Measurements from ENCODE around the gene PTPRR.

The PTPRR gene

DNA sequence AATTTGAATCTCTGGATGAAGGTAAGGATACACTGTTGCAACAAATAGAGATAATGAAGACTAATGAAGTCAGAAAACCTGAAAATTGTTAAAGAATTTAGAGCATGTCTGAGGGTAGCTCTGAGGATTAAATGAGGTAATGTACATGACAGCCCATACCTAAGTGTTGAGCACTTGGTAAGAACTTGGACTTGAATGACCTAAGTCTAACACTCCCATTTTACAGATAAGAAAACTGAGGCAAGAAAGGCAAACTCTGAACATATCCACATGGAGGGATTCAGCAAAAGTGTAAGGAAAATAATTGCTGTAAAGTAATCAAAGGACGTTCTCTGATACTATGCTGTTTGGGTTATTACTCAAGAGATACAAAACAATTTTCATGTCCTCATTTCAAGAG is 312.4 kb downstream of the PTPRR start:
- no peak for TF ChIP-seq Cebpa-rat (IDR thresholded peaks at IDR 0.05)
- H3K36me3 ChIP-seq, result no peaks in the 10 kb centered on the region
- H3K9me3 ChIP-seq, result no peaks in the 10 kb centered on the region
- no peak overlapping the region for H3K27ac ChIP-seq
- H3K27me3 ChIP-seq, result peaks cover 23% of the 10 kb centered on the region
- no peak overlapping the region for H3K9ac ChIP-seq
- peaks cover 9% of the 10 kb centered on the region for H3K4me1 ChIP-seq
- no peak overlapping the region for H3K4me3 ChIP-seq
- no peak overlapping the region for H3K4me2 ChIP-seq
- H4K20me1 ChIP-seq, result no peaks in the 10 kb centered on the region

DNA sequence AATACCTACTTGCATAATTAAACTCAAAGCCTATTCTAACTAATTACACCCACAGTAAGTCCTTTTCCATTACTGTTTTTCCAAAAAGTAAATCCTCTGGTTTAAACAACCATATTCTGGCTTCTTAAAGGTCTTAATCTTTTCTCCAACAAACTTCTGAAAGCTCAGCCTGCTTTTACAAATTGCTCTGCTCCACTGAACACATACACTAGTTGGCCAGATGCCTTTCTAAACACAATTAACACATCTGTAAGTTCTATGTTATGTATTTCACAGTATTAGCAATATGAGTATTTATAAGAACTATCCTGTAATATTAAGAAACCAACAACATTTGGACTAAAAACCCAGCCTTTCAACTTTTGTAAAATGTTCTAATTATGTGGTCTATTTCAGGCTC is 313.4 kb downstream of the PTPRR start:
- no peaks in the 10 kb centered on the region for H3K36me3 ChIP-seq
- no peaks in the 10 kb centered on the region for H3K9me3 ChIP-seq
- H3K27me3 ChIP-seq, result peaks cover 23% of the 10 kb centered on the region
- no peaks in the 10 kb centered on the region for H4K20me1 ChIP-seq
- H3K9ac ChIP-seq, result no peak overlapping the region
- H3K4me1 ChIP-seq, result peaks cover 9% of the 10 kb centered on the region
- no peak overlapping the region for H3K4me2 ChIP-seq
- TF ChIP-seq Cebpa-rat (IDR thresholded peaks at IDR 0.05), result no peak
- H3K4me3 ChIP-seq, result no peak overlapping the region
- H3K27ac ChIP-seq, result no peak overlapping the region

DNA sequence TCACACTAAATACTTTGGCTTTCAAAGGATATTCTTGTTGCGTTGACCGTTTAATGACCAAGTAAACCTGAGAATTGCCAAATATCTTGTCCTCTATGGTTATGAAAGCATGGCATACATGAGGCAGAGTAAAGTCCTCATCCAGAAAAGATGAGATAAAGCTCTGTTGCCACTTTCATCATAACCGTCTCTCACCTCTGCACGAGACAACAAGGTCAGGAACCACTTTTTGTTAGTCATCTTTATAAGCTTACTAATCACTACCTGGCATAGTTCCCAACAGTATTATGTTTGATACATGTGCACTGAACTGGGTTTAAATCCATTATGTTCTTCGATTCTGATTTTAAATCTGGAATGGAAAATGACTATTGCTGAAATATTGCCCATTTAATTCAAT is 314.6 kb downstream of the PTPRR start:
- H3K4me2 ChIP-seq, result no peak overlapping the region
- H3K9me3 ChIP-seq, result no peaks in the 10 kb centered on the region
- H4K20me1 ChIP-seq, result no peaks in the 10 kb centered on the region
- no peaks in the 10 kb centered on the region for H3K36me3 ChIP-seq
- peaks cover 9% of the 10 kb centered on the region for H3K4me1 ChIP-seq
- H3K27me3 ChIP-seq, result peaks cover 23% of the 10 kb centered on the region
- H3K27ac ChIP-seq, result no peak overlapping the region
- no peak overlapping the region for H3K4me3 ChIP-seq
- TF ChIP-seq Cebpa-rat (IDR thresholded peaks at IDR 0.05), result no peak
- H3K9ac ChIP-seq, result no peak overlapping the region

DNA sequence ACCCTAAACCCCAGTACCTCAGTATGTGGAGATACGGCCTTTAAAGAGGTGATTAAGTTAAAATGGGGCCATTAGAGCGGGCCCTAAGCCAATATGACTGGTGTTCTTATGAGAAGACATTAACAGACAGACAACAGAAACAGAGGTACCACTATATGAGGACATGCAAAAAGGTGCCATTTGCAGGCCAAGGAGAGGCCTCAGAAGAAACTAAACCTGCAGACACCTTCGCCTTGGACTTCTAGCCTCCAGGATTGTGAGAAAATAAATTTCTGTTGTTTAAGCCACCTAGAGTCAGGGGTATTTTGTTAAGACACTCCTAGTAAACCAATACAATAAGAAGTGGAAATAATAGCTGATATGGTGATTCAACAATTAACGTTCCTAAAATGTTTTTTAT is 315.9 kb downstream of the PTPRR start:
- Histone ChIP-seq H3K4me3 (no peak overlapping the region), H3K9ac (no peak overlapping the region), H3K36me3 (no peaks in the 10 kb centered on the region), H3K27ac (no peak overlapping the region), H3K4me2 (no peak overlapping the region), H4K20me1 (no peaks in the 10 kb centered on the region), H3K27me3 (peaks cover 10% of the 10 kb centered on the region), H3K9me3 (no peaks in the 10 kb centered on the region), H3K4me1 (peaks cover 9% of the 10 kb centered on the region)
- TF ChIP-seq Cebpa-rat (IDR thresholded peaks at IDR 0.05), result no peak

DNA sequence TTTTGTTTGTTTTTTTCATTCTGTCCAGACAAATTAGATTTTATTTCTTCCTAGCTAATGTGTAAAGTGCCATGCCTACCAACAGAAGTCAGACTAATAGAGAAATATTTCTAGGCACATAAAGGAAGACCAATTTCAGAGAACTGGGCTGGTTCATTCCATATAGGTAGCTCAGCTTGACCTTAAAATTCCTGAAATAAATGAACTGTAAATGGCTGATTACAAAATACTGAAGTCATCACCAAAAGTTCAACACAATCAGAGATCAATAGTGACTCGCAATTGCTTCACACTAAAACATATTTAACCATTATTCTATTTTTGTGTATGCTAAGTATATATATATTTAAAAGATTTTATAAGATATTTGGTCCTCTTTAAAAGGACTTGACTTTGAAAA is 317.5 kb downstream of the PTPRR start:
- Histone ChIP-seq H3K4me2 (no peak overlapping the region), H3K9me3 (no peaks in the 10 kb centered on the region), H3K27ac (no peak overlapping the region), H3K27me3 (no peaks in the 10 kb centered on the region), H3K9ac (no peak overlapping the region), H4K20me1 (no peaks in the 10 kb centered on the region), H3K4me1 (no peaks in the 10 kb centered on the region), H3K36me3 (no peaks in the 10 kb centered on the region), H3K4me3 (no peak overlapping the region)
- TF ChIP-seq Cebpa-rat (IDR thresholded peaks at IDR 0.05), result no peak

DNA sequence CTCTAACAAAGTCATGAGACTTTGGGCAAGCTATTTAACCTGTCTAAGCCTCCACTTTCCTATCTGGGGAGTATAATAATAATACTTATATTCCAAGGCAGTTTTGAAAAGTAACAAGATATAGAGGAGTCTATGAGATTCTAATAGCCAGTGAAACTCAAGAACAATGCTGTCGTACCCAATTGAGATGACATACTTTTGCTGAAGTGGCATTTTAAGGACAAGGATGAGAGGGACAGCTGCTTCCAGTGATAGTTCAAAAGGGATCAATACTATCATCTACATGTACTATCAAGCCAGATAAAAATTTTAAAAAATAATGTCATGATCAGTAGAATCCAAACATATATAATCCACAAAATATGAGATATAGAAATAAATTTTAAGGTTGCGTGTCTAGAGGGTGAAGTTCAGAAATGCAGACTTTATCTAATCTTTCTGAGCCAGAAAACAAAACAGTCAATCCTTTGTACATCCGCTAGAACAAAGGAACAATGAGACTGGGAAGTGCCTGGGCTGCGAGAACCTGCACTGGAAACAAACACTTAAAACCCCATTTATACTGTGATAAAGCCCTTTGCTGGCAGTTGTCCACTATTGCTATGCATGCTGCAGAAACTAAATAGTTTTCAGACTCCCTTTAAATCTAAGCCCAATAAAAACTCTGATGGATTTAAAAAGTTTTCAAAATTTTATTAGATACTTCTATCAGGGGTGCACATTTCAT is 321.9 kb downstream of the PTPRR start:
- TF ChIP-seq Cebpa-rat (IDR thresholded peaks at IDR 0.05), result no peak
- H3K4me3 ChIP-seq, result no peak overlapping the region
- H3K4me1 ChIP-seq, result no peaks in the 10 kb centered on the region
- no peaks in the 10 kb centered on the region for H3K36me3 ChIP-seq
- H3K27me3 ChIP-seq, result no peaks in the 10 kb centered on the region
- H3K4me2 ChIP-seq, result no peak overlapping the region
- no peaks in the 10 kb centered on the region for H4K20me1 ChIP-seq
- H3K27ac ChIP-seq, result no peak overlapping the region
- H3K9ac ChIP-seq, result no peak overlapping the region
- no peaks in the 10 kb centered on the region for H3K9me3 ChIP-seq

DNA sequence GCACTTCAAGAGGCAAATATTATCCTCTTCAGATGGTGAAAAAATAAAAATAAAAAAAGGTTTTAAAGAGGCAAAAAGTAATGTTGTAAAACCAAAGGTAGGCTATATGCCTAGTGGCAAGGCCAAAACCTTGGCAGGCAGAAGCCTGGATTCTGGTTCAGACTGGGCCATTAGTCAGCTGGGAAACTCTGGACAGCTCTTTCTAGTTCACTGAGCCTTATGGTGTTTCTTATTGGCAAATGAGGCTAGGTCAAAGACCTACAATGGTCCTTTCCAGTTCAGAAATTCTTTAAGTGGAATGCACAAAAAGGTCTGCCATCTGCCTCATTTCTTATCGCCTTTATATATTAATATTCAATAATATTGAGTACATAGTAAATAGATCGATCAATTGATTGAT is 327.9 kb downstream of the PTPRR start:
- Histone ChIP-seq H3K4me2 (no peak overlapping the region), H3K9me3 (no peaks in the 10 kb centered on the region), H3K36me3 (no peaks in the 10 kb centered on the region), H4K20me1 (no peaks in the 10 kb centered on the region), H3K27ac (no peak overlapping the region), H3K27me3 (no peaks in the 10 kb centered on the region), H3K9ac (no peak overlapping the region), H3K4me1 (no peaks in the 10 kb centered on the region), H3K4me3 (no peak overlapping the region)
- TF ChIP-seq Cebpa-rat (IDR thresholded peaks at IDR 0.05), result no peak

DNA sequence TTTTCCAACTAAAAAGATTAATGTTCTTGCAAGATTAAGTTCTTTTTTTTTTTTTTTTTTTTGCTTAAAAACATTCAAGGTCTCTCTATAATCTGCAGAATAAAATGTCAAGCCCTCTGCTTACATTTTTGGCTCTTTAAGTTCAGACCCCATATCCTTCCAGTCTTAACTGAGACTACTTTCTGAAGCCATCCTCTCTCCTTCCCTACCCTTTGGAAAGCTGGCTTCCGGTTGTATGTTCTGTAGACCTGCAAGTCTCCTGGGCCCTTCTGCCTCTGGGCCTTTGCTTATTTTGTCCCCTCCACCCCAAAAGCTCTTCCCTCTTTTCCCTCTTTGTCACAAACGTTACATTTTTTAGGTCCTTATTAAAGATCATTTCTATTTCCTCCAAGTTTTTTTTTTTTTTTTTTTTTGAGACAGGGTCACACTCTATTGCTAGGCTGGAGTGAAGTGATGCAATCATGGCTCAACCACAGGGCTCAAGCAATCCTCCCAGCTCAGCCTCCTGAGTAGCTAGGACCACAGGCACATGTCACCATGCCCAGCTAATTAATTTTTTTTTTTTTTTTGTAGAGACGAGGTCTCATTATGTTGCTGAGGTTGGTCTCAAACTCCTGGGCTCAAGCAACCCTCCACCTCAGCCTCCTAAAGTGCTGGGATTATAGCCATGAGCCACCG is 329.9 kb downstream of the PTPRR start:
- H3K9ac ChIP-seq, result no peak overlapping the region
- H3K4me3 ChIP-seq, result no peak overlapping the region
- no peaks in the 10 kb centered on the region for H4K20me1 ChIP-seq
- H3K4me2 ChIP-seq, result no peak overlapping the region
- H3K4me1 ChIP-seq, result no peaks in the 10 kb centered on the region
- no peak for TF ChIP-seq Cebpa-rat (IDR thresholded peaks at IDR 0.05)
- H3K36me3 ChIP-seq, result no peaks in the 10 kb centered on the region
- no peaks in the 10 kb centered on the region for H3K27me3 ChIP-seq
- no peaks in the 10 kb centered on the region for H3K9me3 ChIP-seq
- no peak overlapping the region for H3K27ac ChIP-seq

DNA sequence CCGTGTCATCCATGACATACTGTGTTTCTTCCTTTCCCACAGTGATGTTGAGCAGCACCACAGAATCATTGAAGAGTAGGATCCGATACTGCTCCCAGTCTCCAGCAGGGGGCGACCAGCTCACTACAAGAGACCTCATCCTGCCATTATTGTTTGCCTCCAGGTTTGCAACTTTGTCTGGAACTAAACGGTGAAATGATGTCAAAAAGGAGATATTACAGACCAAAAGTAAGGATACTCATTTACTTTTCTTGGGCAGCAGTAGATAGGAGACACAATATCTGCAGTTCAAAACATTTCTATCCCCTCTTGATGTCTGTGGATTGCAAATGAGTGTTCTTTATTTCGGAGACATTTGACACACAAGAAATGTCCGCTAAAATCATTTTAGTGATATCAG is 330.5 kb downstream of the PTPRR start:
- no peaks in the 10 kb centered on the region for H3K4me1 ChIP-seq
- no peak overlapping the region for H3K9ac ChIP-seq
- no peaks in the 10 kb centered on the region for H3K36me3 ChIP-seq
- TF ChIP-seq Cebpa-rat (IDR thresholded peaks at IDR 0.05), result no peak
- H3K4me3 ChIP-seq, result no peak overlapping the region
- H4K20me1 ChIP-seq, result no peaks in the 10 kb centered on the region
- no peak overlapping the region for H3K4me2 ChIP-seq
- peaks cover 1% of the 10 kb centered on the region; the same call in 1 of the 2 replicates for H3K9me3 ChIP-seq
- H3K27ac ChIP-seq, result no peak overlapping the region
- H3K27me3 ChIP-seq, result no peaks in the 10 kb centered on the region
